Erythroblast (primary cell): ENCODE results near the gene TMEM203.

ENCODE experiments used
- DNase-seq, 2 experiments: peaks; one replicate each; lab custom pipeline; 2025; lab: John Stamatoyannopoulos, UW
- GATA1 ChIP-seq: IDR thresholded peaks from 2 replicates; pipeline ENCODE4 v1.6.1; 2011; ENCODE audit warnings: low read depth, mild to moderate bottlenecking, control low read depth, low read length, moderate library complexity
- POLR2A ChIP-seq: IDR thresholded peaks from 2 replicates; pipeline ENCODE4 v1.6.1; 2011; ENCODE audit warnings: mild to moderate bottlenecking, low read length

TMEM203 gene, protein sequence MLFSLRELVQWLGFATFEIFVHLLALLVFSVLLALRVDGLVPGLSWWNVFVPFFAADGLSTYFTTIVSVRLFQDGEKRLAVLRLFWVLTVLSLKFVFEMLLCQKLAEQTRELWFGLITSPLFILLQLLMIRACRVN

DNA sequence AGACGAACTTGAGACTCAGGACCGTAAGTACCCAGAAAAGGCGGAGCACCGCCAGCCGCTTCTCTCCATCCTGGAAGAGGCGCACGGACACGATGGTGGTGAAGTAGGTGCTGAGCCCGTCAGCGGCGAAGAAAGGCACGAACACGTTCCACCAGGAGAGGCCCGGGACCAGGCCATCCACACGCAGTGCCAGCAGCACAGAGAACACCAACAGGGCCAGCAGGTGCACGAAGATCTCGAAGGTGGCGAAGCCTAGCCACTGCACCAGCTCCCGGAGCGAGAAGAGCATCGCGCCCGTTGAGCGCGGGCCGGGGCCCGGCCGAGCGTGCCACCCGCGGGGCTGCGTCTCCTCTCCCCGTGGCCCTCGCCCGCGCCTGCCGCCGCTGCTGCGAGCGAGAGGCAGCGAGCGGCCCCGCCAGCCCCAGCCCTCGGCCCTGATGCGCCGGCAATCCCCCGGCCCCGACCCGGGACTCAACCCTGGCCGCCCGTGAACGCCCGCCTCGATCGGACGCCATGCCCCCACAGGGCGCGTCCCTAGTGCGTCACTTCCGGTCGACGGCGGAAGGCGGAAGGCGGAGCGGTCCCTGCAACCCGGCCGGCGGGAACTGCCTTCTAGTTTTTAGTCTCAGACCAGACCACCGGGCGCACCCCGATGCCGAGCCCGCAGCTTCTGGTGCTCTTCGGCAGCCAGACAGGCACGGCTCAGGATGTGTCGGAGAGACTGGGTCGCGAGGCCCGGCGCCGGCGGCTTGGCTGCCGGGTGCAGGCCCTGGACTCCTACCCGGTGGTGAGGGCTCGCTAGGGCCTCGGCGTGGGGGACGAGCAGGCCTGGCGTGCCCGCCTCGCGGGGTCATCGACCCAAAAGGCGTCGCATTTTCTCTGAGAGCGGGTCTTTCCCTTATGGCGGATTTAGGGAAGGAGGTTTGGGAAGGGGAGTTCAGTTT, at the start of gene TMEM203, which contains the start of gene NDOR1:
TMEM203 (minus strand) TSS at position 523 of the 944 bp plus-strand sequence; CDS start at position 289, 234 bp downstream.
NDOR1 (plus strand) TSS at position 575 of the 944 bp plus-strand sequence; CDS start at position 653, 78 bp downstream.
- TF ChIP-seq GATA1 (no peak), POLR2A (peak; percentile 87)
- DNase-seq, result peak; percentile 94 to 96

GRCh38 chr9:137254624-137255447, 49.4 kb upstream of the TMEM203 start, which contains the start of gene NELFB:
TSS of gene NELFB (plus strand) at chr9:137255327.
- peak; percentile 94 to 98 for DNase-seq
- no peak for TF ChIP-seq GATA1
- peak; percentile 72 for TF ChIP-seq POLR2A

DNA sequence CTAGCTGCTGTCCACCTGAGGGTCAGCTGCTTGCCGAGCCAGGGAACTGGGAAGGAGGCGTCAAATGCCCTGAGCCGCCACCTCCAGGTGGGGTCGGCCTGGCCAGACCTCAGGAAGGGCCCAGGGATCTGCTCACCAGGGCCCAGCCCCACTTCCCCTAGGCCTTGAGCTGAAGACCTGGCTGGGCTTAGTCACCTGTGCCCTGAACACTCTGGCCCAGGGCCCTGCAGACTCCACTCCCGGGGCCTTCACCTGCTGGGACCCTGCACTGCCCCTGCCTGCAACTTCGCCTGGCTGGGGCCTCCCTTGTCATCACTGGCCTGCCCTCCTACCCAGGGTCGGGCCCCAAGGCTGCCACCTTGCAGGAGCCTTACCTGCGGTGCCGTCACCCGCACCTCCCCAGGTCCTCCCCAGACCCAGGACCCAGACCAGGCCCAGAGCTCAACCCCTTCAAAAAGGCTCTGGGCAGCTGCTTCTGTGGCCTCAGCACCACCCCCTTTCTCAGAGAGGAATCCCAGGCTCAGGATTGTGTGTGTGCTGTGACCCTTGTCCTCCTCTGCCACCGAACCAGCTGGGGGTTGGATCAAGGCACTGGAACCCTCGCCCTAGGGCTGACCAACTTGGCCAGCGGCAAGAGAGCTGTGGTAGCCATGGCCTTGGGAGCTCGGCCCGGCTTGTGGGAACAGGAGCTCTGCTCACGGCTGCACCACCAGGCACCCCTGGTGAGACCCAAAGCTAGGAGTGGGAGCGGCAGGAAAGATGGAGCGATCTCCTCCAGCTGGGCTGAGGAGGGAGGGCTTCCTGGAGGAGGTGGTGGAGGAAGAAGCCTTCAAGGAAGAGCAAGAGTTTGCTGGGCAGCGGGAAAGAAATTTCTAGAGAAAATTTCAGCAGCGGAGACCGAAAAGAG, 48.5 kb upstream of the TMEM203 start:
- no peak for DNase-seq
- TF ChIP-seq POLR2A, result no peak
- TF ChIP-seq GATA1, result no peak

DNA sequence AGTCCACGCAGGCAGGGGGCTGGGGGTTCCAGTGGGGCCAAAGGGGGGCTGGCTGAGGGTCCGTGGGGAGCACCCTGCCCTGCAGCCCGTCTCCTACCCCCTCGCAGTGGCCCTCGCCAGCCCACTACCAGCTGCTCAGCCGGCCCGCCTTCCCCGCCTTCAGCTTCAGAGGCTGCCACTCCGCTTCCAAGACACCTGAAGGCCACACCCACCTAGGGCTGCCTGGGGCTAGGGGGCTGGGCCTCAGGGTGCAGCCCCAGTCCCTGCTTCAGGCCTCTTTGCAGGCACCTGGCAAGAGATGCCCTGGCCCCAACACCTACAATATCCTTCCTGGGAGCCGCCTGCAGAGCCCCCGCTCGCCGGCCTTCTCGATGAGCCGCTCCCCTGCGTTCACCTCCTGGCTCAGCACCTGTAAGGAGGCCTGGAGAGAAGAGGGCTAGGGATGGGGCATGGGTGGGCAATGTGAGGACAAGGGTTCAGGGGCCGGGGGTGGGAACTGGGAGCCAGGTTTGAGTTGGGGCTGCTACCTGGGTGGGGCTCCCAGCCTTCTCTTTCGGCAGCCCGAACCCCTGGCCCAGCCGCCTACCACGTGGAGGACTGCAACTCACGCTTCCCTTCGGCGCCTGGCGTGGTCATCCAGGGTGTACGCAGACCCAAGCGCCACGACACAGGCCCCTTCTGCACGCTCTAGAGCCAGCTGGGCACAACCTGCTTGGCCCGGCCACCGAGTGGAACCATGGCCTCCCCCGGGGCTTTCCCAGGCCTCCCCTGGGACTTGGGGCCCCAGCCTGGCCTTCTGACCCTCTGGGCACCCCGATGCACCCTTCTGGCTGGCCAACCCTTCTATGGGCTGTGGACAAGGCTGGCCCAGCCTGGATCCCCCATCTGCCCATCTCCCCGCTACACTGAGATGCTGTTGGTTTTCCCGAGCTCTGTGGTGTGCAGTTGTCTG, 47.4 kb upstream of the TMEM203 start:
- no peak for DNase-seq
- TF ChIP-seq POLR2A (no peak), GATA1 (no peak)

DNA sequence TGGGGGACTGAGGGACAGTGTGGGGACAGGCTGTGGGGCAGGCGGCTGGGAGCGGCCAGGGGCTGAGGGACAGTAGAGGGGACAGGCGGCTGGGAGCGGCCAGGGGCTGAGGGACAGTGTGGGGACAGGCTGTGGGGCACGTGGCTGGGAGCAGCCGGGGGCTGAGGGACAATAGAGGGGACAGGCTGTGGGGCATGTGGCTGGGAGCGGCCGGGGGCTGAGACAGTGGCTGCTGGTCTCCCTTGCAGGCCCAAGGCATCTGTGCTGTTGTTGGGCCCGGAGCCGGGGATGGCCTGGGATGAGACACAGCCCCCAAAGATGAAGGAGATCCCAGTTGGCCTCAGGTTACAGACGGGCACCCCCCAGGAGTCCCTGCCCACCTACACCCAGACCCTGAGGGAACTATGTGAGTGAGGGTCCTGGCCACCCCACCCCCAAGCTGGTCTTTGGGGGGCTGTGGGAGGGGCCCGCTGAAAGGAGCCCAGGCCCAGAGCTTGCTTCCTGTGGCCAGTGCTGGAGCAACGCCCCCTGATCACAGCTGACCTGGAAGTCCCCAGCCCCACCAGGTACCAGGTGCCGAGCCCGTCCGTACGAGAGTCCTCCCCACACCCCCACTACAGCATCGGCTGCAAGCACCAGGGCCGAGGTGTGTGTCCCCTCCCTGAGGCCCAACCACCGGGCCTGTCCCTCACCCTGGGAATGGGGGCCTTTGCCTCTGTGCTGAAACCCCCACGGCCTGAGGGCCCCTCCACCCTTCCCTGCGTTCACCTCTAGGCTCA, 46.2 kb upstream of the TMEM203 start:
- no peak for DNase-seq
- TF ChIP-seq POLR2A, result no peak
- TF ChIP-seq GATA1, result no peak

DNA sequence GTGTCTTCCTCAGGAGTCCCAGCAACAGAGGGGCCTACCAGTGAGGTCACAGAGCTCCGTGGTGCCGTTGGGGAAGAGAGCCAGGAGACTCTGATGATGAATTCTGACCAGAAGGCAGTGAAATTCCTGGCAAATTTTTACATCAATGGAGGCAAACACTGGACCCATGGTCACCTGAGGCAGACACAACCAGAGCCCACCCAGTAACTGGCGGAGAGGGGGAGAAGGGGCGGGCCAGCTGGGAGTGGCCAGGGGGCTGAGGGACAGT, 45.7 kb upstream of the TMEM203 start, which contains the start of gene STPG3:
STPG3 (plus strand) TSS at position 93 of the 268 bp plus-strand sequence; CDS start at position 94, 1 bp downstream.
- no peak for TF ChIP-seq POLR2A
- TF ChIP-seq GATA1, result no peak
- no peak for DNase-seq

DNA sequence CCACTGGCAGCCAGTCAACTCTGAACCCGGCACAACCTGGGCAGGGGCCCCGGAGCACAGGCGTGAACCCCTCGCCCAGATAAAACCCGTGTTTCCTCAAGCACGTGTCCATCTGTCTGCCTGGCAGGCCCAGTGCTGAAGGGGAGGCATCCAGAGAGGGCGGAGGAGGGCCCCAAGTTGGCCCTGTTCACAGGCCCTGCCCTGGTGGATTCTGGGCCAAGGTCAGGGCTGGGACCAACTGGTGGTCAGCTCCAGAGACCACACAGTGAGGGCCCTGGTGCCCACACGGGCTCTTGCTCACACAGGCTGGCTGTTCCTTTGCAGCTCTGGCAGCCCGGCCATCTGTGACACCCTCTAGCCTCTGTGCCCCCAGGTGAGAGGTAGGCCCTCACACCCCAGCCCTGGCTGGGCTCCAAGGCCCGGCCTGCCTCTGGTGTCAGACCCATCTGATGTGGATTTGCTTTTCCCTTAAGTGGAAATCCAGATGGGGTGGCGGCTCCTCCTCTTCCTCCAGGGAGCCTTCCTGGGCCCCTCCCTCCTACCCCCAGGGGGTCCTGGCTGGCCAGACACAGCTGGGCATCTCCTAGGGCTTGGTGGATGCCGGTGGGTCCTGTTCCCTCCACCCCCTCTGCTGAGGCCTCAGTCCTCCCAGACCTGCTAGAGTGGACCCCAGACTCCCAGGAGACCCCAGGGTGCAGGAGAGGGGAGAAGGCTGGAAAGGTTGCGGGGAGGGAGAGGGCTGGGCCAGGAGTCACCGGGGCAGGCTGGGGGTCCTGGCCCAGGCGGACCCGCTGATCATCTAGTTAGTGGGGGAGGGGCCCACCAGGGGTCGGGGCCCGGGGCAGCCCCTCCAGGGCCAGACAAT, 45.1 kb upstream of the TMEM203 start:
- no peak for DNase-seq
- TF ChIP-seq GATA1 (no peak), POLR2A (no peak)

DNA sequence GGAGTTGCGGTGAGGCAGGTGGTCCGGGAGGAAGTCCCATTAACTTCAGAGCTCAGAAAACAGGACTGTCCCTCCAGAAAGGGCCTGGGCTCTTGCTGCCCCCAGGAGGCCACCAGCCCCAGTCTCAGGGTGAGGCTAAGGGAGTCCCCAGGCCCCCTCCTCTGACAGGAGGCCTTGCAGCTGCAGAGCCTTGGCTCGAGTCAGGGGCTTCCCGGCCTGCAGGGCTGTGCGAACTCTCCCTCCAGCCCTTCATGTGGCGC, 42.4 kb upstream of the TMEM203 start:
- DNase-seq, result no peak
- no peak for TF ChIP-seq POLR2A
- no peak for TF ChIP-seq GATA1

DNA sequence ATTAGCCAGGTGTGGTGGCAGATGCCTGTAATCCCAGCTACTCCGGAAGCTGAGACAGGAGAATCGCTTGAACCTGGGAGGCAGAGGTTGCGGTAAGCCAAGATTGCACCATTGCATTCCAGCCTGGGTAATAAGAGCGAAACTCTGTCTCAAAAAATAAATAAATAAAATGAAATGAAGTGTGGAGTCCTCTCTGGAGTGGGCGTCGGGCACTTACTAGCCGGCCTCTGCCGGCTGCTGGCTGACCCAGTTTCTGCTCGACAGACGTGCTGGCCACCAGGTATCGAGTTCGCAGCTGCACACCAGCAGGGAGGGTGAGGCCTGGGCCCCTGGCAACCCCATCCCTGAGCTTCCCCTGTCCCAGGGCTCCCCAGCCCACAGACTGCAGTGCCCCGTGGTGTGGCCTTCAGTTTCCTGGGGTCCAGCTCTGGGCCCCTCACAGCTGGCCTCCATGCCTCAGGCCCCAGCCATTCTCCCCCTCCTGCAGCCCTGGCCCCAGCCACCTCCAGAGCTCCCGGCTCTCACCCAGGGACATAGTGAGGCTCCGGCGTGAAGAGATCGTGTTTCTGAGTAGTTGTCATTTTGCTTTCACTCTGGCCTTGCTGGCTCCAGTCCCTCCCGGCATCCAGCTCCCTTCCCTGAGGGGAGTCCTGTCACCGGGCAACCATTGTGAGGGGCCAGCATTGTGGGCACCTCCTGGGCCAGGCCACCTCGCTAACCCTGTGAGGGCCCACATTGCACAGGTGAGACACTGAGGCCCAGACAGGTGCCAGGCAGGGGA, 41.9 kb upstream of the TMEM203 start:
- TF ChIP-seq GATA1 (no peak), POLR2A (no peak)
- no peak for DNase-seq
